OCI-LY3 (cell line): Measurements from ENCODE around the gene SCP2.

ENCODE experiments used
- H2AFZ ChIP-seq: fragments of 200-600, 300-600 bp; shearing (Covaris generic); 2 replicates; pipeline ENCODE4 v1.6.0; 2014; ENCODE audit warnings: antibody characterized with exemption, low read depth, low read length
- H3K27ac ChIP-seq: fragments of 200-600, 300-600 bp; sonication (generic); 2 replicates; pipeline ENCODE4 v1.5.1; 2014; ENCODE audit warnings: mild to moderate bottlenecking, low read length, moderate library complexity, mixed read lengths
- H3K27me3 ChIP-seq: fragments of 200-600, 300-600 bp; sonication (generic); 2 replicates; pipeline ENCODE4 v1.6.1; 2014; ENCODE audit warnings: low read depth, low read length, mixed read lengths
- H3K36me3 ChIP-seq: fragments of 200-600, 300-600 bp; sonication (generic); replicated peaks from 2 replicates; pipeline ENCODE3; 2014; ENCODE audit warnings: low read depth, low read length, mixed read lengths
- H3K4me1 ChIP-seq: fragments of 300-600, 200-600 bp; sonication (generic); 2 replicates; pipeline ENCODE4 v1.6.1; 2014; ENCODE audit warnings: low read length, mixed read lengths
- H3K4me2 ChIP-seq: fragments of 200-600, 300-600 bp; sonication (generic); 2 replicates; pipeline ENCODE4 v1.6.1; 2014; ENCODE audit warnings: low read length, mixed read lengths
- H3K4me3 ChIP-seq: fragments of 300-600, 200-600 bp; sonication (generic); 2 replicates; pipeline ENCODE4 v1.5.1; 2014; ENCODE audit warnings: antibody characterized with exemption, mild to moderate bottlenecking, low read length, moderate library complexity
- H3K79me2 ChIP-seq: fragments of 300-600, 200-600 bp; shearing (Covaris generic); 2 replicates; pipeline ENCODE4 v1.6.1; 2014; ENCODE audit warnings: mild to moderate bottlenecking, low read length, mixed read lengths
- H3K9ac ChIP-seq: fragments of 300-600, 200-600 bp; shearing (Covaris generic); 2 replicates; pipeline ENCODE4 v1.6.0; 2014; ENCODE audit warnings: mild to moderate bottlenecking, low read length, moderate library complexity
- H3K9me3 ChIP-seq: fragments of 200-600, 300-600 bp; shearing (Covaris generic); 2 replicates; pipeline ENCODE4 v1.6.1; 2014; ENCODE audit warnings: low read length, mixed read lengths; ENCODE audit not compliant: insufficient read depth
- H4K20me1 ChIP-seq: fragments of 200-600, 300-600 bp; sonication (generic); 2 replicates; pipeline ENCODE4 v1.6.1; 2016; ENCODE audit warnings: low read length, mixed read lengths; ENCODE audit not compliant: insufficient read depth
- CTCF ChIP-seq: fragments of 200-600, 300-600 bp; sonication (generic); IDR thresholded peaks from 2 replicates; pipeline ENCODE4 v1.5.1; 2014; ENCODE audit warnings: antibody characterized with exemption, low read length, low read depth
- EZH2phosphoT487 ChIP-seq: fragments of 200-600 bp; shearing (Covaris generic); IDR thresholded peaks from 2 replicates; pipeline ENCODE4 v1.6.1; 2018; ENCODE audit warnings: antibody characterized with exemption, mixed run types, low read depth

Gene SCP2

GRCh38 chr1:52907068-52907811 lies 19.8 kb upstream of the SCP2 start:
- Histone ChIP-seq H3K4me2 (no peak overlapping the region), H3K9me3 (no peaks in the 10 kb centered on the region), H3K27me3 (no peaks in the 10 kb centered on the region), H3K9ac (no peak overlapping the region), H3K4me3 (no peak overlapping the region), H3K4me1 (peaks cover 4% of the 10 kb centered on the region; the same call in 1 of the 2 replicates), H3K79me2 (no peaks in the 10 kb centered on the region), H3K36me3 (no peaks in the 10 kb centered on the region), H3K27ac (no peak overlapping the region), H2AFZ (no peak overlapping the region), H4K20me1 (no peaks in the 10 kb centered on the region)
- TF ChIP-seq CTCF (no peak), EZH2phosphoT487 (no peak)

- no peak overlapping the region for H3K4me3 ChIP-seq
- no peaks in the 10 kb centered on the region for H3K79me2 ChIP-seq
- H3K9ac ChIP-seq = no peak overlapping the region
- no peaks in the 10 kb centered on the region for H3K9me3 ChIP-seq
- peaks cover 4% of the 10 kb centered on the region; the same call in 1 of the 2 replicates for H3K4me1 ChIP-seq
- no peak overlapping the region for H2AFZ ChIP-seq
- H3K36me3 ChIP-seq = no peaks in the 10 kb centered on the region
- TF ChIP-seq CTCF = no peak
- TF ChIP-seq EZH2phosphoT487 = no peak
- no peaks in the 10 kb centered on the region for H3K27me3 ChIP-seq
- no peak overlapping the region for H3K27ac ChIP-seq
- H4K20me1 ChIP-seq = no peaks in the 10 kb centered on the region
- H3K4me2 ChIP-seq = no peak overlapping the region
Measured at GRCh38 chr1:52907812-52908153, 19.3 kb upstream of the SCP2 start.

GRCh38 chr1:52911541-52911940 lies 15.5 kb upstream of the SCP2 start:
- H3K4me2 ChIP-seq = no peak overlapping the region
- H3K9me3 ChIP-seq = no peaks in the 10 kb centered on the region
- TF ChIP-seq EZH2phosphoT487 = no peak
- H3K79me2 ChIP-seq = no peaks in the 10 kb centered on the region
- H3K36me3 ChIP-seq = no peaks in the 10 kb centered on the region
- no peak overlapping the region for H3K9ac ChIP-seq
- H3K4me3 ChIP-seq = no peak overlapping the region
- H4K20me1 ChIP-seq = no peaks in the 10 kb centered on the region
- H2AFZ ChIP-seq = no peak overlapping the region
- H3K27me3 ChIP-seq = no peaks in the 10 kb centered on the region
- no peaks in the 10 kb centered on the region for H3K4me1 ChIP-seq
- H3K27ac ChIP-seq = no peak overlapping the region

GRCh38 chr1:52913014-52913413 lies 14.1 kb upstream of the SCP2 start:
- Histone ChIP-seq H3K79me2 (no peaks in the 10 kb centered on the region), H3K27ac (no peak overlapping the region), H3K27me3 (no peaks in the 10 kb centered on the region), H3K4me2 (no peak overlapping the region), H2AFZ (no peak overlapping the region), H4K20me1 (no peaks in the 10 kb centered on the region), H3K9me3 (no peaks in the 10 kb centered on the region), H3K36me3 (no peaks in the 10 kb centered on the region), H3K4me3 (no peak overlapping the region), H3K9ac (no peak overlapping the region), H3K4me1 (no peaks in the 10 kb centered on the region)
- TF ChIP-seq CTCF = no peak
- no peak for TF ChIP-seq EZH2phosphoT487
